Bronchial epithelial cell (primary cell): ENCODE results near the gene SELENBP1. TPM values are rescaled to one million over a fixed set of nuclear protein-coding genes. Genes with fewer than 3 reads are reported as not detected.
"Not testable (repeated sequence)": the region's sequence is repeated elsewhere in the genome, so short reads cannot be mapped to it uniquely, and the experiment has no call there.

ENCODE experiments used
- DNase-seq: peaks from one replicate; pipeline ENCODE4 v3.0.0-alpha.2; 2010; ENCODE audit warnings: low read depth
- FAIRE-seq: peaks from 2 replicates; lab custom pipeline; 2011; peaks lifted over from hg19 to GRCh38; lab: Jason Lieb, UNC
- H3K27me3 ChIP-seq: 2 replicates; pipeline ENCODE4 v1.5.1; 2011; ENCODE audit warnings: low read length; ENCODE audit not compliant: control insufficient read depth, insufficient read depth
- H3K36me3 ChIP-seq: 2 replicates; pipeline ENCODE4 v1.5.1; 2011; ENCODE audit warnings: low read length; ENCODE audit not compliant: control insufficient read depth, insufficient read depth
- H3K4me3 ChIP-seq: 2 replicates; pipeline ENCODE4 v1.5.1; 2011; ENCODE audit warnings: mild to moderate bottlenecking, low read depth, low read length, control low read depth
- CTCF ChIP-seq: IDR thresholded peaks from 2 replicates; pipeline ENCODE4 v1.5.1; 2011; ENCODE audit warnings: mild to moderate bottlenecking, moderate library complexity, low read length, control low read depth, inconsistent platforms; ENCODE audit not compliant: insufficient read depth, severe bottlenecking
- total RNA-seq: library from RNA; depleted of rRNA; stranded (reverse); fragments of >200 nt; gene quantifications from 2 replicates; pipeline ENCODE4 v1.2.1, GENCODE V29; 2014

The SELENBP1 gene
- total RNA-seq, 1 donor from 2014 or later = 4.2 TPM

GRCh38 chr1:151364996-151365395 lies 7.5 kb downstream of the SELENBP1 start:
- no peak overlapping the region for H3K4me3 ChIP-seq
- TF ChIP-seq CTCF = no peak
- H3K36me3 ChIP-seq = peaks cover 2% of the 10 kb centered on the region
- H3K27me3 ChIP-seq = peaks cover 4% of the 10 kb centered on the region
- FAIRE-seq (no peak), DNase-seq (no peak)

GRCh38 chr1:151362308-151363155 lies 10.0 kb downstream of the SELENBP1 start:
- DNase-seq = no peak
- peak; percentile 40 for FAIRE-seq
- H3K27me3 ChIP-seq = peaks cover 4% of the 10 kb centered on the region
- TF ChIP-seq CTCF = no peak
- H3K36me3 ChIP-seq = peaks cover 2% of the 10 kb centered on the region
- no peak overlapping the region for H3K4me3 ChIP-seq

GRCh38 chr1:151361883-151362282 lies 10.6 kb downstream of the SELENBP1 start:
- Histone ChIP-seq H3K27me3 (peaks cover 4% of the 10 kb centered on the region), H3K4me3 (no peak overlapping the region), H3K36me3 (peaks cover 2% of the 10 kb centered on the region)
- DNase-seq (no peak), FAIRE-seq (no peak)
- no peak for TF ChIP-seq CTCF

DNA sequence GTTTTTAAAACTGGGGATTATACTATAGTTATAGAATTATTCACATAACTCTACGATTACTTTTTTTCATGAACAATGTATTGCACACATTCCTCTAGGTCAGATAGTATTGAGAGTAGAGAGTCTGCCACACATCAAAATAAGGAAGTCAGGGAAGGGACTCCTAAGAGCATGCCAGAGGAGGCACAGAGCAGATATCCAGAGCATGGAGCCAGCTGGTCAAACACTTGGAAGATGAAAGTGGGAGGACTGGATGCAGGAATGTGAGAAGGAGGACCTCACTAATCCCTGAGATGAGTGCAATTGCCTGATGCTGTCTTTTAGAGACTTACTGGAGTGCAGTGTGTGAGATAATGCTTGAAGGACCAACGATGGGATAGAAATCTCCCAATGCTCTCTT lies 15.8 kb downstream of the SELENBP1 start:
- no peaks in the 10 kb centered on the region for H3K36me3 ChIP-seq
- no peak overlapping the region for H3K4me3 ChIP-seq
- no peak for DNase-seq
- FAIRE-seq = no peak
- TF ChIP-seq CTCF = no peak
- H3K27me3 ChIP-seq = no peaks in the 10 kb centered on the region

- peak; percentile 35 for DNase-seq
- no peaks in the 10 kb centered on the region for H3K36me3 ChIP-seq
- no peak for FAIRE-seq
- H3K4me3 ChIP-seq = no peak overlapping the region
- no peak for TF ChIP-seq CTCF
- no peaks in the 10 kb centered on the region for H3K27me3 ChIP-seq
These were observed 20.3 kb downstream of the SELENBP1 start for GRCh38 chr1:151352021-151352718.

DNA sequence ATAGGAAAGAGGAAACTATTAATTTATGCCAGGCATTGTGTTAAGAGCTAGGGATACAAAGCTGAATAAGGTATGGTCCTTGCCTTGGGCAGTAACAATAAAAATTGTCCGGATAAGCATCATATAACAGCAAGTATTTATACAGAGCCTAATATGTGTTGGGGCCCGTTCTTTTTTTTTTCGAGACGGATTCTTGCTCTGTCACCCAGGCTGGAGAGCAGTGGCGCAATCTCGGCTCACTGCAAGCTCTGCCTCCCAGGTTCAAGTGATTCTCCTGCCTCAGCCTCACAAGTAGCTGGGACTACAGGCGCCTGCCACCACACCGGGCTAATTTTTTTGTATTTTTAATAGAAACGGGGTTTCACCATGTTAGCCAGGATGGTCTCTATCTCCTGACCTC lies 22.2 kb downstream of the SELENBP1 start:
- not testable (repeated sequence) for H3K4me3 ChIP-seq, H3K36me3 ChIP-seq, H3K27me3 ChIP-seq, FAIRE-seq, DNase-seq
